IMR-90 (cell line): Measurements from ENCODE around the gene EBLN1. TPM values are rescaled to one million over a fixed set of nuclear protein-coding genes. Genes with fewer than 3 reads are reported as not detected.

ENCODE experiments used
- ATAC-seq: fragments of 200-7000 bp; cut with Tn5 transposase; 2 replicates; pipeline ENCODE4 v1.9.1; 2020; ENCODE audit warnings: low read depth, mild to moderate bottlenecking, moderate library complexity
- BruUV-seq: library from RNA; stranded (reverse); fragments of 400-500 nt; replicated peaks from 2 replicates; lab custom pipeline; 2021; lab: Mats Ljungman, UMichigan
- CTCF ChIA-PET: fragments of 300-600 bp; formaldehyde crosslinking; extraction: SDS; loops from one replicate; lab custom pipeline; 2021; ENCODE audit warnings: antibody characterized with exemption; lab: Yijun Ruan, JAX
- POLR2A ChIA-PET: fragments of 300-600 bp; sonication (Branson Sonifier 250); formaldehyde crosslinking; loops from one replicate; lab custom pipeline; 2022; ENCODE audit warnings: antibody characterized with exemption; ENCODE audit not compliant: unreplicated experiment; lab: Charles Lee
- DNase-seq: peaks from one replicate; pipeline ENCODE4 v3.0.0; 2013
- H2AFZ ChIP-seq: replicated peaks from 2 replicates; pipeline ENCODE3; 2013; ENCODE audit warnings: low read length, mild to moderate bottlenecking; ENCODE audit not compliant: poor library complexity
- H2AK5ac ChIP-seq: 2 replicates; pipeline ENCODE4 v1.6.1; 2013; ENCODE audit warnings: low read depth, low read length, inconsistent platforms
- H2AK9ac ChIP-seq: replicated peaks from 2 replicates; pipeline ENCODE3; 2013; ENCODE audit warnings: mild to moderate bottlenecking, low read depth, low read length, moderate library complexity; ENCODE audit not compliant: poor library complexity
- H2BK120ac ChIP-seq: 2 replicates; pipeline ENCODE4 v1.6.1; 2013; ENCODE audit warnings: low read depth, low read length, inconsistent platforms
- H2BK15ac ChIP-seq: 3 replicates; pipeline ENCODE4 v1.6.1; 2013; ENCODE audit warnings: low read depth, low read length, inconsistent platforms
- H2BK20ac ChIP-seq: 2 replicates; pipeline ENCODE4 v1.6.1; 2013; ENCODE audit warnings: low read depth, mild to moderate bottlenecking, inconsistent platforms, low read length, moderate library complexity
- H2BK5ac ChIP-seq: 2 replicates; pipeline ENCODE4 v1.6.1; 2013; ENCODE audit warnings: mild to moderate bottlenecking, low read depth, low read length, inconsistent platforms; ENCODE audit not compliant: poor library complexity, severe bottlenecking
- H3K14ac ChIP-seq: replicated peaks from 2 replicates; pipeline ENCODE4 v1.6.1; 2013; ENCODE audit warnings: low read depth, low read length, inconsistent platforms
- H3K18ac ChIP-seq: 2 replicates; pipeline ENCODE4 v1.6.1; 2013; ENCODE audit warnings: low read depth, low read length, control low read depth
- H3K23ac ChIP-seq: 2 replicates; pipeline ENCODE4 v1.6.1; 2013; ENCODE audit warnings: low read depth, low read length, inconsistent platforms
- H3K27ac ChIP-seq: 2 replicates; pipeline ENCODE4 v1.5.1; 2013; ENCODE audit warnings: mild to moderate bottlenecking, control low read depth, low read length; ENCODE audit not compliant: insufficient read depth
- H3K27me3 ChIP-seq: 2 replicates; pipeline ENCODE4 v1.6.1; 2013; ENCODE audit warnings: low read length; ENCODE audit not compliant: control insufficient read depth, insufficient read depth
- H3K36me3 ChIP-seq: 2 replicates; pipeline ENCODE4 v1.6.1; 2013; ENCODE audit warnings: low read length, mixed read lengths; ENCODE audit not compliant: control insufficient read depth, insufficient read depth
- H3K4ac ChIP-seq: 2 replicates; pipeline ENCODE4 v1.6.1; 2013; ENCODE audit warnings: low read depth, low read length, inconsistent platforms
- H3K4me1 ChIP-seq: 2 replicates; pipeline ENCODE4 v1.6.1; 2013; ENCODE audit warnings: low read length, mixed read lengths; ENCODE audit not compliant: control insufficient read depth, insufficient read depth
- H3K4me2 ChIP-seq: 2 replicates; pipeline ENCODE4 v1.6.1; 2013; ENCODE audit warnings: low read depth, mild to moderate bottlenecking, control low read depth, low read length, moderate library complexity
- H3K4me3 ChIP-seq: 2 replicates; pipeline ENCODE4 v1.5.1; 2013; ENCODE audit warnings: low read depth, mild to moderate bottlenecking, control low read depth, low read length, moderate library complexity; ENCODE audit not compliant: insufficient read depth
- H3K56ac ChIP-seq: 2 replicates; pipeline ENCODE4 v1.6.1; 2013; ENCODE audit warnings: low read length, inconsistent platforms; ENCODE audit not compliant: insufficient read depth; ENCODE audit errors: extremely low read depth
- H3K79me1 ChIP-seq, 2 experiments: 2 replicates each; pipeline ENCODE4 v1.6.1; 2013; ENCODE audit warnings: low read length in 2 of 2, inconsistent platforms in 1 of 2, low read depth in 1 of 2
- H3K9ac ChIP-seq: 2 replicates; pipeline ENCODE4 v1.6.1; 2013; ENCODE audit warnings: low read depth, low read length, control low read depth
- H3K9me1 ChIP-seq: 2 replicates; pipeline ENCODE4 v1.6.1; 2013; ENCODE audit warnings: low read length, inconsistent platforms; ENCODE audit not compliant: insufficient read depth
- H3K9me3 ChIP-seq: 2 replicates; pipeline ENCODE4 v1.6.1; 2013; ENCODE audit warnings: low read length; ENCODE audit not compliant: control insufficient read depth, insufficient read depth
- H4K20me1 ChIP-seq: 2 replicates; pipeline ENCODE4 v1.6.1; 2013; ENCODE audit warnings: low read length, inconsistent platforms; ENCODE audit not compliant: insufficient read depth
- H4K5ac ChIP-seq: 2 replicates; pipeline ENCODE4 v1.6.1; 2013; ENCODE audit warnings: mild to moderate bottlenecking, low read depth, low read length, control low read depth
- H4K8ac ChIP-seq, 2 experiments: 2 replicates each; pipeline ENCODE4 v1.6.1; 2013; ENCODE audit warnings: low read depth in 2 of 2, low read length in 2 of 2, control low read depth in 1 of 2, inconsistent platforms in 1 of 2
- H4K91ac ChIP-seq: 2 replicates; pipeline ENCODE4 v1.6.1; 2013; ENCODE audit warnings: low read depth, low read length, inconsistent platforms; ENCODE audit not compliant: insufficient read depth
- CEBPB ChIP-seq: IDR thresholded peaks from 2 replicates; pipeline ENCODE4 v1.6.1; 2012; ENCODE audit warnings: low read depth, low read length, improper control_type of control experiment
- FOS ChIP-seq: fragments of 150-350 bp; IDR thresholded peaks from 2 replicates; pipeline ENCODE4 v1.6.1; 2016; ENCODE audit warnings: low read depth, low read length
- MAFK ChIP-seq: IDR thresholded peaks from 2 replicates; pipeline ENCODE4 v1.6.1; 2012; ENCODE audit warnings: low read depth, low read length, improper control_type of control experiment
- MXI1 ChIP-seq: IDR thresholded peaks from 2 replicates; pipeline ENCODE4 v1.6.1; 2012; ENCODE audit warnings: low read depth, mild to moderate bottlenecking, low read length, moderate library complexity, borderline replicate concordance
- POLR2A ChIP-seq: IDR thresholded peaks from 2 replicates; pipeline ENCODE4 v1.6.1; 2012; ENCODE audit warnings: mild to moderate bottlenecking, low read depth, low read length
- RAD21 ChIP-seq: IDR thresholded peaks from 2 replicates; pipeline ENCODE4 v1.6.1; 2012; ENCODE audit warnings: low read length, improper control_type of control experiment
- RCOR1 ChIP-seq: IDR thresholded peaks from 2 replicates; pipeline ENCODE4 v1.6.1; 2012; ENCODE audit warnings: mild to moderate bottlenecking, low read length, improper control_type of control experiment; ENCODE audit not compliant: insufficient replicate concordance
- SMC3 ChIP-seq: fragments of 150-350 bp; IDR thresholded peaks from 2 replicates; pipeline ENCODE4 v1.6.1; 2016; ENCODE audit warnings: low read depth, mild to moderate bottlenecking, antibody characterized with exemption, low read length, moderate library complexity
- WGBS, 2 experiments: methylation state at CpG; one replicate each; pipeline versions ENCODE4 v1.1.5 to v1.1.7; 2013; ENCODE audit warnings: missing lambda C conversion rate in 2 of 2; ENCODE audit not compliant: insufficient read length in 1 of 2; ENCODE audit errors: extremely low coverage in 2 of 2; 5-methylcytosine and 5-hydroxymethylcytosine counted together
- dilution Hi-C: fragments of 300-500 bp; cut with HindIII; formaldehyde crosslinking; loops from one replicate; pipeline ENCODE4 v1.14.3; 2018; ENCODE audit warnings: low sequenced_read_pairs; ENCODE audit not compliant: unreplicated experiment
- in situ Hi-C: fragments of 300-500 bp; cut with MboI; formaldehyde crosslinking; loops from 3 replicates; pipeline ENCODE4 v1.14.3; 2019; ENCODE audit warnings: low sequenced_read_pairs, inconsistent platforms, mixed read lengths
- intact Hi-C: fragments of 100-400 bp; cut with micrococcal nuclease; formaldehyde crosslinking; loops from 2 replicates; pipeline ENCODE4 v1.10.0; 2022
- polyA plus RNA-seq, 3 experiments: library from polyadenylated mRNA; depleted of rRNA; stranded (reverse); fragments of >200 nt; gene quantifications; 2 replicates each; pipeline ENCODE4 v1.2.3, GENCODE V29; 2012; ENCODE audit warnings: low replicate concordance in 1 of 3
- total RNA-seq: library from RNA; depleted of rRNA; stranded (reverse); fragments of >200 nt; gene quantifications from 2 replicates; pipeline ENCODE4 v1.2.3, GENCODE V29; 2012
- TF ChIP-seq, protein P1 (sequence below): conservative IDR thresholded peaks from 2 replicates; pipeline ENCODE4 v1.5.1; 2012; ENCODE audit warnings: mild to moderate bottlenecking, low read depth, low read length, improper control_type of control experiment
- TF ChIP-seq, protein P2 (sequence below): fragments of 150-350 bp; IDR thresholded peaks from 2 replicates; pipeline ENCODE4 v1.6.1; 2016; ENCODE audit warnings: low read depth, mild to moderate bottlenecking, low read length, moderate library complexity, borderline replicate concordance
- TF ChIP-seq, protein P3 (sequence below): fragments of 150-350 bp; IDR thresholded peaks from 2 replicates; pipeline ENCODE4 v1.6.1; 2017; ENCODE audit warnings: mild to moderate bottlenecking, antibody characterized with exemption, low read length, low read depth

The EBLN1 gene
- total and polyA plus RNA-seq, 2 of the 4 experiments (the other 2 are of a cell fraction), result not detected

DNA sequence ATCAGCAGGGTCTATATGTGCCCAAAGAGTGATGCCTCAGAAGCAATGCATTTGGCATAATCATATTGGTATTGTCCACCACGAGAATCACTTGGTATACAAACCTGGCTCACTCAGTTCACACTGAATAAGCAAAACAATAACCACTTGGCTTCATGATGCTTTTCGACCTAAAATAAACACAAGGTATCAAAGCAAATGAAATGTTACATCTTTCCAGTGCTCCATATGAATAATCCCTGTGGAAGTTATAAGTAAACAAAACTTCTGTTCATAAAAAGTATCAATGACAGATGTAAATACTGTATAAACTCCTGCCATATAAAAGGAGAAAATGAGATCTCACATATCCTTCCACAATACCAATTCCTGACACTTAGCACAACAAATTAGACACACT, 29.8 kb upstream of the EBLN1 start:
- DNase-seq (no peak), ATAC-seq (no peak)
- Histone ChIP-seq H3K27me3 (no peaks in the 10 kb centered on the region; the same call in 1 of the 2 replicates), H3K56ac (no peak overlapping the region), H3K18ac (no peak overlapping the region), H4K5ac (no peak overlapping the region), H2BK20ac (no peak overlapping the region), H2BK15ac (no peak overlapping the region), H3K9ac (no peak overlapping the region), H3K23ac (no peak overlapping the region), H3K79me1 (no peaks in the 10 kb centered on the region), H3K4ac (no peak overlapping the region), H3K9me3 (no peaks in the 10 kb centered on the region), H3K4me1 (no peaks in the 10 kb centered on the region), H2BK5ac (no peak overlapping the region), H3K4me2 (no peak overlapping the region), H2AK9ac (no peak overlapping the region), H2AK5ac (no peak overlapping the region), H3K27ac (no peak overlapping the region), H2AFZ (no peak overlapping the region), H4K8ac (no peak overlapping the region), H3K36me3 (no peaks in the 10 kb centered on the region), H2BK120ac (no peak overlapping the region), H4K91ac (no peak overlapping the region), H3K9me1 (no peaks in the 10 kb centered on the region; the same call in 1 of the 2 replicates), H4K20me1 (no peaks in the 10 kb centered on the region), H3K4me3 (no peak overlapping the region), H3K14ac (no peak overlapping the region)
- intact Hi-C loops, result no loop called here
- POLR2A ChIA-PET, result no interaction called here
- dilution Hi-C loops, result no loop called here
- no TSS peak for BruUV-seq
- no CpG with 5 or more reads among the region's 2 CpGs for WGBS, 2 experiments
- no peak for TF ChIP-seq RAD21
- no peak for TF ChIP-seq SMC3
- TF ChIP-seq, protein P1, sequence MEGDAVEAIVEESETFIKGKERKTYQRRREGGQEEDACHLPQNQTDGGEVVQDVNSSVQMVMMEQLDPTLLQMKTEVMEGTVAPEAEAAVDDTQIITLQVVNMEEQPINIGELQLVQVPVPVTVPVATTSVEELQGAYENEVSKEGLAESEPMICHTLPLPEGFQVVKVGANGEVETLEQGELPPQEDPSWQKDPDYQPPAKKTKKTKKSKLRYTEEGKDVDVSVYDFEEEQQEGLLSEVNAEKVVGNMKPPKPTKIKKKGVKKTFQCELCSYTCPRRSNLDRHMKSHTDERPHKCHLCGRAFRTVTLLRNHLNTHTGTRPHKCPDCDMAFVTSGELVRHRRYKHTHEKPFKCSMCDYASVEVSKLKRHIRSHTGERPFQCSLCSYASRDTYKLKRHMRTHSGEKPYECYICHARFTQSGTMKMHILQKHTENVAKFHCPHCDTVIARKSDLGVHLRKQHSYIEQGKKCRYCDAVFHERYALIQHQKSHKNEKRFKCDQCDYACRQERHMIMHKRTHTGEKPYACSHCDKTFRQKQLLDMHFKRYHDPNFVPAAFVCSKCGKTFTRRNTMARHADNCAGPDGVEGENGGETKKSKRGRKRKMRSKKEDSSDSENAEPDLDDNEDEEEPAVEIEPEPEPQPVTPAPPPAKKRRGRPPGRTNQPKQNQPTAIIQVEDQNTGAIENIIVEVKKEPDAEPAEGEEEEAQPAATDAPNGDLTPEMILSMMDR, result no peak
- no peak for TF ChIP-seq CEBPB
- TF ChIP-seq, protein P2, sequence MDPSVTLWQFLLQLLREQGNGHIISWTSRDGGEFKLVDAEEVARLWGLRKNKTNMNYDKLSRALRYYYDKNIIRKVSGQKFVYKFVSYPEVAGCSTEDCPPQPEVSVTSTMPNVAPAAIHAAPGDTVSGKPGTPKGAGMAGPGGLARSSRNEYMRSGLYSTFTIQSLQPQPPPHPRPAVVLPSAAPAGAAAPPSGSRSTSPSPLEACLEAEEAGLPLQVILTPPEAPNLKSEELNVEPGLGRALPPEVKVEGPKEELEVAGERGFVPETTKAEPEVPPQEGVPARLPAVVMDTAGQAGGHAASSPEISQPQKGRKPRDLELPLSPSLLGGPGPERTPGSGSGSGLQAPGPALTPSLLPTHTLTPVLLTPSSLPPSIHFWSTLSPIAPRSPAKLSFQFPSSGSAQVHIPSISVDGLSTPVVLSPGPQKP, result no peak
- TF ChIP-seq MXI1, result no peak
- no peak for TF ChIP-seq MAFK
- TF ChIP-seq FOS, result no peak
- no peak for TF ChIP-seq POLR2A
- TF ChIP-seq, protein P3, sequence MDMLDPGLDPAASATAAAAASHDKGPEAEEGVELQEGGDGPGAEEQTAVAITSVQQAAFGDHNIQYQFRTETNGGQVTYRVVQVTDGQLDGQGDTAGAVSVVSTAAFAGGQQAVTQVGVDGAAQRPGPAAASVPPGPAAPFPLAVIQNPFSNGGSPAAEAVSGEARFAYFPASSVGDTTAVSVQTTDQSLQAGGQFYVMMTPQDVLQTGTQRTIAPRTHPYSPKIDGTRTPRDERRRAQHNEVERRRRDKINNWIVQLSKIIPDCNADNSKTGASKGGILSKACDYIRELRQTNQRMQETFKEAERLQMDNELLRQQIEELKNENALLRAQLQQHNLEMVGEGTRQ, result no peak
- TF ChIP-seq RCOR1, result no peak
- in situ Hi-C loops, result no loop called here
- CTCF ChIA-PET, result no interaction called here
